Tibial nerve (tissue), 4 donors: ENCODE measurements around the gene FALEC. TPM values are rescaled to one million over a fixed set of nuclear protein-coding genes. Genes with fewer than 3 reads are reported as not detected.

ENCODE experiments used
- DNase-seq, 2 donors: peaks; one replicate each; pipeline ENCODE4 v3.0.0-alpha.2; 2019; ENCODE audit warnings: low spot score in 2 of 2
- H3K27ac ChIP-seq, 4 donors: fragments of 200-600 bp; sonication (generic) in 3 of 4; one replicate each; pipeline ENCODE4 v1.5.1; 2017 to 2019; ENCODE audit warnings: mild to moderate bottlenecking in 1 of 4
- H3K27me3 ChIP-seq, 2 donors: fragments of 200-600 bp; sonication (generic) in 1 of 2; one replicate each; pipeline versions ENCODE4 v1.5.1 to v1.6.0; 2017 to 2019
- H3K36me3 ChIP-seq, 3 donors: fragments of 200-600 bp; sonication (generic); one replicate each; pipeline ENCODE4 v1.5.1; 2018 to 2019
- H3K4me1 ChIP-seq, 4 donors: fragments of 200-600 bp; sonication (generic) in 3 of 4; one replicate each; pipeline ENCODE4 v1.5.1; 2017 to 2019
- H3K4me3 ChIP-seq, 4 donors: fragments of 200-600 bp; sonication (generic) in 3 of 4; one replicate each; pipeline ENCODE4 v1.5.1; 2017 to 2019; ENCODE audit warnings: mild to moderate bottlenecking in 1 of 4, moderate library complexity in 1 of 4
- H3K9me3 ChIP-seq, 4 donors: fragments of 200-600 bp; sonication (generic) in 3 of 4; one replicate each; pipeline ENCODE4 v1.5.1; 2017 to 2019
- CTCF ChIP-seq, 5 experiments: fragments of 200-600 bp in 3 of 5; fragments of 450-650 bp in 2 of 5; sonication (generic) in 3 of 5; IDR thresholded peaks; one replicate each; pipeline ENCODE4 v1.5.1; 2016 to 2019; ENCODE audit warnings: antibody characterized with exemption in 5 of 5, mild to moderate bottlenecking in 3 of 5, moderate library complexity in 2 of 5
- EP300 ChIP-seq, 2 donors: sonication (generic); formaldehyde crosslinking; IDR thresholded peaks; one replicate each; pipeline ENCODE4 v1.6.1; 2017; ENCODE audit warnings: antibody characterized with exemption in 2 of 2, mild to moderate bottlenecking in 1 of 2
- POLR2A ChIP-seq, 2 donors: fragments of 450-650 bp; IDR thresholded peaks; one replicate each; pipeline ENCODE4 v1.6.1; 2017; ENCODE audit warnings: antibody characterized with exemption in 2 of 2, mild to moderate bottlenecking in 2 of 2, moderate library complexity in 2 of 2
- WGBS, 2 donors: methylation state at CpG; one replicate each; pipeline ENCODE4 v1.1.5; 2018; 5-methylcytosine and 5-hydroxymethylcytosine counted together
- total RNA-seq, 4 donors: library from RNA; depleted of rRNA; stranded (reverse); fragments of >200 nt; gene quantifications; one replicate each; pipeline ENCODE4 v1.1.0, GENCODE V29; 2016

Gene FALEC
- total RNA-seq, 4 donors from 2014 or later = not detected

DNA sequence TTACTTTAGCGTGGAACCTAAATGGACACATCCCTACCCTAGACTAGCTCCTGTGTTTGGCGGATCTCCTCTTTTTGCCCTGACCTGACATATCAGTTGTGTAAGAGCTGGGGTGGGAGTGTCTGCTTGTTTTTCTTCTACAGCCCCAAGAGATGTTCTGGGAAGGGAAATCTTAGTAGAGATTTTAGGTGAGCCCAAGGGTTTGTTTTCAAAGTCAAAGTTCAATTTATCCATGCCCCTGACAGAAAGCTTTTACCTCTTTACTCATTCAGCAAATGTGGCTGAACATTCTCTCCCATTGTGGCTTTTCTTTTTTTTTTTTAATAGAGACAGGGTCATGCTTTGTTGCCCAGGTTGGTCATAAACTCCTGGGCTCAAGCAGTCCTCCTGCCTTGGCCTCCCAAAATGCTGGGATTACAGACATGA is 35.6 kb upstream of the FALEC start:
- Histone ChIP-seq H3K27me3 (no peaks in the 10 kb centered on the region), H3K27ac (no peak overlapping the region), H3K4me3 (no peak overlapping the region), H3K9me3 (no peaks in the 10 kb centered on the region), H3K36me3 (no peaks in the 10 kb centered on the region), H3K4me1 (peaks cover 0 to 46% (median 6%) of the 10 kb centered on the region in 4 donors)
- no peak for TF ChIP-seq EP300 (IDR thresholded peaks at IDR 0.05)
- no peak for TF ChIP-seq CTCF (IDR thresholded peaks at IDR 0.05)
- no peak for TF ChIP-seq POLR2A (IDR thresholded peaks at IDR 0.05)
- 42 to 56% methylated on average over 2 of the region's 2 CpGs for whole genome bisulfite sequencing, 2 donors
- no peak for DNase-seq

GRCh38 chr1:150484431-150484830 is 31.1 kb upstream of the FALEC start:
- TF ChIP-seq EP300 (IDR thresholded peaks at IDR 0.05) = no peak
- TF ChIP-seq POLR2A (IDR thresholded peaks at IDR 0.05) = no peak
- no peaks in the 10 kb centered on the region for H3K9me3 ChIP-seq
- H3K4me3 ChIP-seq = no peak overlapping the region
- WGBS, 2 donors = 85 to 88% methylated on average over 5 of the region's 5 CpGs
- no peak overlapping the region for H3K27ac ChIP-seq
- DNase-seq = no peak
- H3K36me3 ChIP-seq = peaks cover 0 to 8% (median 4%) of the 10 kb centered on the region in 3 donors
- H3K4me1 ChIP-seq = peaks cover 0 to 27% (median 3%) of the 10 kb centered on the region in 4 donors
- no peaks in the 10 kb centered on the region for H3K27me3 ChIP-seq

DNA sequence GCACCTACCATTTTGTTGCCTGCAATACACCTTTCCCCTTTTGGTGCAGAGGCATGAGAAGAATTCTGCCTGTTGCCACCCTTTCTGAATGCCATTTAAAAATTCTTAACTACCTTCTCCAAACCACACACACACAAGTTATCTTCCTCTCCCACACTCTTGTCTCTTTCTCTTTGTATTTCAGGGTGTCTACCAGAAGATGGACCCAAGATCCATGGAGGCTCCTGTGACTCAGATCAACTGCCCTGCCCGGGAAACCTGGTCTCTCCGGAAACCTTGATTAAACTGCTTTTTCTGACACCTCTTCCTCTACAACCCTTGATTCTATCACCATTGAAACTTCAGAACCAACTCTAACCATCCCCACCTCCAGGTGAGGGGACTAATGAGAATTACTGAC is 30.7 kb upstream of the FALEC start:
- WGBS, 2 donors = 22 to 39% methylated on average over 2 of the region's 2 CpGs
- peaks cover 0 to 12% (median 4%) of the 10 kb centered on the region in 3 donors for H3K36me3 ChIP-seq
- H3K27me3 ChIP-seq = no peaks in the 10 kb centered on the region
- H3K27ac ChIP-seq = no peak overlapping the region
- no peaks in the 10 kb centered on the region for H3K9me3 ChIP-seq
- TF ChIP-seq EP300 (IDR thresholded peaks at IDR 0.05) (no peak), CTCF (IDR thresholded peaks at IDR 0.05) (no peak), POLR2A (IDR thresholded peaks at IDR 0.05) (no peak)
- DNase-seq = no peak
- H3K4me3 ChIP-seq = no peak overlapping the region
- H3K4me1 ChIP-seq = peaks cover 0 to 23% (median 3%) of the 10 kb centered on the region in 4 donors

DNA sequence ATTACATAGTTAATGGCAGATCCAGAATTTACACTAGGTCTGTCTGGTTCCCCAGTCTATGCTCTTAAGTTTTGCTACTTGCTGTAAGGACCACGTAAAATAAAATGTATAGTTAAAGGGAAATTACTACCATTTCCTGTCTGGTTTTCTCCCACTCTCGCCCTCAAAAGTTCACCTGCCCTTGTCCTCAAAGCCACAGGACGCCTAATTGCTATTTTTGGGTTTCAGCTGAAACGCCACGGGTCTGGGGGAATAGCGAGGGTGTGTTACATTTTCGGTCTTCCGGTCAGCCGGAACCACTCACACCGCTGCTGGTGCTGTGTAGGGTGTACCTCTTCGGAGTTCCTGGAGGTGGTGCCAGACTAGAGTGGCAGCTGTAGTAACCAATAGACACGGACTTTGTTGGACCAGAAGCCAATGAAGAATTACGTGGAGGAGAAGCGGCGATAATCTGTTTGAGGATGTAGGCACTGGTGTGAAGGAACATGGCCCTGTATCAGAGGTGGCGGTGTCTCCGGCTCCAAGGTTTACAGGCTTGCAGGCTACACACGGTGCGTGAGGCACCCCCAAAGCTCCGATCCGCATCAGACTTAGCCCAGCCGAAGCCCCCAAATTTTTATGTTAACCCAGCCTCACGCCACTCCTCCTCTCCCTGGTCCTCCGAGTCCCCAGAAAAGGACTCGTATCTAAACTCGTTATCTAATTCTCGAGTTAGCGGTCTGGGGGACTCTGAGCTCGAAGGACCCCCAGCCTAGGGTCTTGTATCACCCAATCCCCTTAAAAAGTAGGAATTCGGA is 28.4 kb upstream of the FALEC start, which contains the start of gene TARS2:
TARS2 (plus strand) TSS at position 454 of the 797 bp plus-strand sequence; CDS start at position 486, 32 bp downstream.
- Histone ChIP-seq H3K4me1 (peaks cover 0 to 18% (median 3%) of the 10 kb centered on the region in 4 donors), H3K27ac (peak within 1 kb of the TSS in 3 of 4 donors; percentile 76 to 84 (median 78)), H3K4me3 (peak within 1 kb of the TSS; percentile 56 to 75 (median 63)), H3K36me3 (peaks cover 0 to 35% (median 12%) of the 10 kb centered on the region in 3 donors), H3K9me3 (no peaks in the 10 kb centered on the region), H3K27me3 (no peaks in the 10 kb centered on the region)
- DNase-seq = peak; percentile 93 to 99
- TF ChIP-seq POLR2A (IDR thresholded peaks at IDR 0.05) (peak; percentile 20 to 64), EP300 (IDR thresholded peaks at IDR 0.05) (peak in 1 of 2 donors; percentile 82), CTCF (IDR thresholded peaks at IDR 0.05) (peak; percentile 32 to 79 (median 62))
- 1% methylated on average over 30 of the region's 30 CpGs for WGBS, 2 donors

DNA sequence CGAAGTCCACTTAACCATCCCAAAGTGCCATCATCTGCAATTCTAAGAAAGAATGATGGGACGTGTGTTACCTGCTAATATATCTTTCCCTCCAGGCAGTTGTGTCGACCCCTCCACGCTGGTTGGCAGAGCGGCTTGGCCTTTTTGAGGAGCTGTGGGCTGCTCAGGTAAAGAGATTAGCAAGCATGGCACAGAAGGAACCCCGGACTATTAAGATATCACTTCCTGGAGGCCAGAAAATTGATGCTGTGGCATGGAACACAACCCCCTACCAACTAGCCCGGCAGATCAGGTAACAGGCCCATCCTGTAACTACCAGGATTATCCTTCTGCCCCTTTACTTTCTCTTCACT is 27.8 kb upstream of the FALEC start:
- H3K9me3 ChIP-seq = no peaks in the 10 kb centered on the region
- H3K27ac ChIP-seq = peak overlapping the region in 3 of 4 donors; percentile 76 to 84 (median 78)
- TF ChIP-seq POLR2A (IDR thresholded peaks at IDR 0.05) (no peak), CTCF (IDR thresholded peaks at IDR 0.05) (no peak), EP300 (IDR thresholded peaks at IDR 0.05) (no peak)
- no peaks in the 10 kb centered on the region for H3K27me3 ChIP-seq
- peaks cover 0 to 18% (median 3%) of the 10 kb centered on the region in 4 donors for H3K4me1 ChIP-seq
- H3K36me3 ChIP-seq = peaks cover 0 to 41% (median 18%) of the 10 kb centered on the region in 3 donors
- 4 to 5% methylated on average over 7 of the region's 7 CpGs for WGBS, 2 donors
- H3K4me3 ChIP-seq = peak overlapping the region; percentile 56 to 75 (median 63)
- no peak for DNase-seq
